ENCODE results near the gene RGS2. TPM values are rescaled to one million over a fixed set of nuclear protein-coding genes. Genes with fewer than 3 reads are reported as not detected.

Gene RGS2
- total and polyA plus RNA-seq, 2 of the 4 experiments (the other 2 are of a cell fraction) = 13.5 to 19.7 TPM

DNA sequence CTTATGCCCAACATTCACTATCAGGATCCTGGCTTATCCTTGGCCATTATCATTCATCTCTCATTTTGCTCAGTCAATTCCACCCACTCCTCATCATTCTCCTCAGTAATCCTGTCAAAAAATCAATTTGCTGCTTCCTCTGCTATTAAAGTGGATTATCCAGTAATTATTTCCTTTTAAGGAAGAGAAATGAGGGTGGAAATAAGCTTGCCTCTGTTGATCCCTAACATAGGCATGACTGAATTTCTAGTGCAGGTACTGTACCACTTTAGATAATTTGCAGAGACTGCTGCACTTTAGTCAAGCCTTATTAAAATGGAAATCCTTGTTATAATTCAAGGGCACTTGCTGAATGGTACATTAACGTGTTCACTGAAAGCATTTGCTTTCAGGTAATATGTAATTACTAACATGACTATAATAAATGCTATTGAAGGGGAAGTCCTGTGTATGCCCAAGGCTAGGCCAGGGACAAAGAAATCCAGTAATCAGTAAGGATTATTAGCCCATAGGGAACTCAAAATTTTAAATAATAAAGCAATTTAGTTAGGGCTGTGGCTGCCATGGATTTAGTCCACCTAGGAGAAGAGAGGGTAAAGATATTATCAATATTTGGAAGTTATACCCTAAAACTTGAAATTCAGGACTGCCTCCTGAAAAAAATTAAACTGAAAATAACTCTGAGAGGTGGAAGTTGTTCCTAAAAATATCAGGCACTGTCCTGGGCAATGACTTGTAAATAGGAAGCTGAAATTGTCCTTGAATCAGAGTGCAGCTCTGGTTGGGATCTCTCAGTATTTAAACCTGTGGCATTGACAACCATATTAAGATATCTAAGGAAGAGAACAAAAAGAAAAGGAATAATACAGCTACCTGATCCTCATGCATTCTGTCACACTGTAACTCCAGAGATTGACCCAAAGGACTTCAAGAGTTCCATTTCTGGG, 43.4 kb downstream of the RGS2 start:
- no peaks in the 10 kb centered on the region for H3K36me3 ChIP-seq (ENCODE audit: control insufficient read depth, insufficient read depth, low read length)
- ChIA-PET POLR2A (ENCODE audit: unreplicated experiment) (no interaction called here), CTCF (interaction anchor here (0.7 kb wide), 1 partner anchor 9 kb away, joined by 4 read pairs; no protein-coding TSS in a partner anchor)
- H2AFZ ChIP-seq (replicated peaks; ENCODE audit: low read length, poor library complexity) = no peak overlapping the region
- no peak overlapping the region for H4K5ac ChIP-seq (ENCODE audit: low read depth, low read length)
- no peak overlapping the region for H2AK5ac ChIP-seq (ENCODE audit: low read depth, low read length)
- H3K9me3 ChIP-seq (ENCODE audit: control insufficient read depth, insufficient read depth, low read length) = no peaks in the 10 kb centered on the region
- H3K27ac ChIP-seq (ENCODE audit: insufficient read depth, low read length) = no peak overlapping the region
- H2BK120ac ChIP-seq (ENCODE audit: low read depth, low read length) = no peak overlapping the region
- no peaks in the 10 kb centered on the region for H4K20me1 ChIP-seq (ENCODE audit: insufficient read depth, low read length)
- H3K79me1 ChIP-seq (ENCODE audit: low read depth in 1 of 2, low read length in 2 of 2) = no peaks in the 10 kb centered on the region
- H2BK5ac ChIP-seq (ENCODE audit: low read depth, low read length, poor library complexity, severe bottlenecking) = no peak overlapping the region
- H3K56ac ChIP-seq (ENCODE audit: extremely low read depth, insufficient read depth, low read length) = no peak overlapping the region
- intact Hi-C loops (cut with micrococcal nuclease) (no loop called here), in situ Hi-C loops (cut with MboI; ENCODE audit: low sequenced_read_pairs) (no loop called here), dilution Hi-C loops (cut with HindIII; ENCODE audit: low sequenced_read_pairs, unreplicated experiment) (no loop called here)
- H3K4me1 ChIP-seq (ENCODE audit: control insufficient read depth, insufficient read depth, low read length) = no peaks in the 10 kb centered on the region
- no peak overlapping the region for H4K91ac ChIP-seq (ENCODE audit: insufficient read depth, low read depth, low read length)
- H3K9ac ChIP-seq (ENCODE audit: low read depth, low read length) = no peak overlapping the region
- ATAC-seq (ENCODE audit: low read depth) (no peak), DNase-seq (no peak)
- no CpG with 5 or more reads among the region's 1 CpG for WGBS, 2 experiments (ENCODE audit: extremely low coverage in 2 of 2, insufficient read length in 1 of 2)
- H3K4ac ChIP-seq (ENCODE audit: low read depth, low read length) = no peak overlapping the region
- no peak overlapping the region for H3K14ac ChIP-seq (replicated peaks; ENCODE audit: low read depth, low read length)
- H3K18ac ChIP-seq (ENCODE audit: low read depth, low read length) = no peak overlapping the region
- H2BK20ac ChIP-seq (ENCODE audit: low read depth, low read length) = no peak overlapping the region
- H3K4me3 ChIP-seq (ENCODE audit: insufficient read depth, low read depth, low read length) = no peak overlapping the region
- H3K27me3 ChIP-seq (ENCODE audit: control insufficient read depth, insufficient read depth, low read length) = no peaks in the 10 kb centered on the region; the same call in 1 of the 2 replicates
- H2AK9ac ChIP-seq (replicated peaks; ENCODE audit: low read depth, low read length, poor library complexity) = no peak overlapping the region
- H3K4me2 ChIP-seq (ENCODE audit: low read depth, low read length) = no peak overlapping the region
- H3K9me1 ChIP-seq (ENCODE audit: insufficient read depth, low read length) = no peaks in the 10 kb centered on the region
- H4K8ac ChIP-seq (ENCODE audit: low read depth in 2 of 2, low read length in 2 of 2) = no peak overlapping the region
- TF ChIP-seq, protein P1, sequence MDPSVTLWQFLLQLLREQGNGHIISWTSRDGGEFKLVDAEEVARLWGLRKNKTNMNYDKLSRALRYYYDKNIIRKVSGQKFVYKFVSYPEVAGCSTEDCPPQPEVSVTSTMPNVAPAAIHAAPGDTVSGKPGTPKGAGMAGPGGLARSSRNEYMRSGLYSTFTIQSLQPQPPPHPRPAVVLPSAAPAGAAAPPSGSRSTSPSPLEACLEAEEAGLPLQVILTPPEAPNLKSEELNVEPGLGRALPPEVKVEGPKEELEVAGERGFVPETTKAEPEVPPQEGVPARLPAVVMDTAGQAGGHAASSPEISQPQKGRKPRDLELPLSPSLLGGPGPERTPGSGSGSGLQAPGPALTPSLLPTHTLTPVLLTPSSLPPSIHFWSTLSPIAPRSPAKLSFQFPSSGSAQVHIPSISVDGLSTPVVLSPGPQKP (IDR thresholded peaks at IDR 0.05; ENCODE audit: borderline replicate concordance, low read depth, low read length) = no peak
- no peak for TF ChIP-seq CHD1 (IDR thresholded peaks at IDR 0.05; ENCODE audit: low read depth, low read length)
- no peak for TF ChIP-seq SMC3 (IDR thresholded peaks at IDR 0.05; ENCODE audit: low read depth, low read length)
- no peak for TF ChIP-seq MXI1 (IDR thresholded peaks at IDR 0.05; ENCODE audit: borderline replicate concordance, low read depth, low read length)
- no peak for TF ChIP-seq NFE2L2 (IDR thresholded peaks at IDR 0.05; ENCODE audit: low read depth, low read length)
- TF ChIP-seq, protein P2, sequence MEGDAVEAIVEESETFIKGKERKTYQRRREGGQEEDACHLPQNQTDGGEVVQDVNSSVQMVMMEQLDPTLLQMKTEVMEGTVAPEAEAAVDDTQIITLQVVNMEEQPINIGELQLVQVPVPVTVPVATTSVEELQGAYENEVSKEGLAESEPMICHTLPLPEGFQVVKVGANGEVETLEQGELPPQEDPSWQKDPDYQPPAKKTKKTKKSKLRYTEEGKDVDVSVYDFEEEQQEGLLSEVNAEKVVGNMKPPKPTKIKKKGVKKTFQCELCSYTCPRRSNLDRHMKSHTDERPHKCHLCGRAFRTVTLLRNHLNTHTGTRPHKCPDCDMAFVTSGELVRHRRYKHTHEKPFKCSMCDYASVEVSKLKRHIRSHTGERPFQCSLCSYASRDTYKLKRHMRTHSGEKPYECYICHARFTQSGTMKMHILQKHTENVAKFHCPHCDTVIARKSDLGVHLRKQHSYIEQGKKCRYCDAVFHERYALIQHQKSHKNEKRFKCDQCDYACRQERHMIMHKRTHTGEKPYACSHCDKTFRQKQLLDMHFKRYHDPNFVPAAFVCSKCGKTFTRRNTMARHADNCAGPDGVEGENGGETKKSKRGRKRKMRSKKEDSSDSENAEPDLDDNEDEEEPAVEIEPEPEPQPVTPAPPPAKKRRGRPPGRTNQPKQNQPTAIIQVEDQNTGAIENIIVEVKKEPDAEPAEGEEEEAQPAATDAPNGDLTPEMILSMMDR (conservative IDR thresholded peaks at IDR 0.05; ENCODE audit: low read depth, low read length) = no peak
- TF ChIP-seq RFX5 (IDR thresholded peaks at IDR 0.05; ENCODE audit: low read depth, low read length) = no peak
- no peak overlapping the region for H3K23ac ChIP-seq (ENCODE audit: low read depth, low read length)
- BruUV-seq (replicated peaks) = no TSS peak
- no peak overlapping the region for H2BK15ac ChIP-seq (ENCODE audit: low read depth, low read length)
